IPS DF 19.7 (cell line): Measurements from ENCODE around the gene NLGN1.

Experiments used
- DNase-seq: peaks from one replicate; pipeline ENCODE4 v3.0.0-alpha.2; 2013; ENCODE audit warnings: low read depth, low spot score

The NLGN1 gene

GRCh38 chr3:173632945-173633344 lies 235.4 kb downstream of the NLGN1 start:
- no peak for DNase-seq

- no peak for DNase-seq
Measured at GRCh38 chr3:173635826-173636225, 238.3 kb downstream of the NLGN1 start.

- DNase-seq = no peak
Measured at GRCh38 chr3:173639098-173639497, 241.6 kb downstream of the NLGN1 start.

- DNase-seq = no peak
Measured at GRCh38 chr3:173641696-173642095, 244.2 kb downstream of the NLGN1 start.

- no peak for DNase-seq
Measured at GRCh38 chr3:173644086-173645082, 246.8 kb downstream of the NLGN1 start.

GRCh38 chr3:173650596-173650995 lies 253.1 kb downstream of the NLGN1 start:
- DNase-seq = no peak

GRCh38 chr3:173652093-173652492 lies 254.5 kb downstream of the NLGN1 start:
- DNase-seq = no peak

- DNase-seq = no peak
Measured at GRCh38 chr3:173653781-173654180, 256.2 kb downstream of the NLGN1 start.

GRCh38 chr3:173659972-173660371 lies 262.4 kb downstream of the NLGN1 start:
- DNase-seq = no peak

- DNase-seq = no peak
Measured at GRCh38 chr3:173660645-173661299, 263.2 kb downstream of the NLGN1 start.

- DNase-seq = no peak
Measured at GRCh38 chr3:173663696-173664111, 266.2 kb downstream of the NLGN1 start.

GRCh38 chr3:173676094-173676493 lies 278.6 kb downstream of the NLGN1 start:
- no peak for DNase-seq

GRCh38 chr3:173681188-173681678 lies 283.7 kb downstream of the NLGN1 start:
- DNase-seq = no peak

GRCh38 chr3:173685456-173685855 lies 287.9 kb downstream of the NLGN1 start:
- DNase-seq = no peak

- no peak for DNase-seq
Measured at GRCh38 chr3:173688216-173688842, 290.8 kb downstream of the NLGN1 start.

- DNase-seq = no peak
Measured at GRCh38 chr3:173690542-173691180, 293.1 kb downstream of the NLGN1 start.

- peak; percentile 12 for DNase-seq
Measured at GRCh38 chr3:173699353-173699752, 301.8 kb downstream of the NLGN1 start.

- no peak for DNase-seq
Measured at GRCh38 chr3:173700336-173700735, 302.8 kb downstream of the NLGN1 start.

- DNase-seq = no peak
Measured at GRCh38 chr3:173702561-173702960, 305.0 kb downstream of the NLGN1 start.

- DNase-seq = no peak
Measured at GRCh38 chr3:173703771-173704170, 306.2 kb downstream of the NLGN1 start.

GRCh38 chr3:173706630-173707029 lies 309.1 kb downstream of the NLGN1 start:
- no peak for DNase-seq

- DNase-seq = no peak
Measured at GRCh38 chr3:173708191-173708590, 310.6 kb downstream of the NLGN1 start.
